T-cell (primary cell): ENCODE results near the gene GMEB2. TPM values are rescaled to one million over a fixed set of nuclear protein-coding genes. Genes with fewer than 3 reads are reported as not detected.
A peak's percentile ranks its signal among the peaks of the same experiment; 100 is the strongest.

Experiments
- ATAC-seq, 4 experiments: fragments of 200-7000 bp in 3 of 4; fragments of 150-1000 bp in 1 of 4; cut with Tn5 transposase; replicated peaks in 1 of 4; 1 replicate in 3 of 4; 2 replicates in 1 of 4; pipeline ENCODE4 v1.10.0; 2021; ENCODE audit warnings: moderate library complexity in 3 of 4, mild to moderate bottlenecking in 2 of 4, moderate number of reproducible peaks in 1 of 4
- CTCF ChIA-PET, 2 donors: fragments of 300-600 bp; sonication (Branson Sonifier 250); formaldehyde crosslinking; loops; one replicate each; lab custom pipeline; 2022; ENCODE audit warnings: antibody characterized with exemption in 2 of 2; lab: Charles Lee
- POLR2A ChIA-PET, 2 donors: fragments of 300-600 bp; sonication (Branson Sonifier 250); formaldehyde crosslinking; loops; one replicate each; lab custom pipeline; 2022; ENCODE audit warnings: antibody characterized with exemption in 2 of 2; lab: Charles Lee
- DNase-seq, 35 experiments: peaks; one replicate each; pipeline versions ENCODE4 v3.0.0 to v3.0.0-alpha.2; 2013 to 2023
- H3K27ac ChIP-seq: one replicate; pipeline ENCODE4 v1.5.1; 2013; ENCODE audit warnings: low read length
- H3K27me3 ChIP-seq, 2 experiments: replicated peaks in 1 of 2; 1 replicate in 1 of 2; 2 replicates in 1 of 2; pipeline versions ENCODE4 v1.6.1 to v1.7.0; 2013; ENCODE audit warnings: low read length in 1 of 2, mixed read lengths in 1 of 2; ENCODE audit not compliant: control insufficient read depth in 2 of 2, insufficient read depth in 2 of 2; ENCODE audit errors: extremely low read depth in 1 of 2
- H3K36me3 ChIP-seq, 2 donors: 1 replicate in 1 of 2; 2 replicates in 1 of 2; pipeline versions ENCODE4 v1.6.1 to v1.7.0; 2013; ENCODE audit warnings: low read length in 1 of 2; ENCODE audit not compliant: control insufficient read depth in 2 of 2, insufficient read depth in 1 of 2; ENCODE audit errors: extremely low read depth in 1 of 2
- H3K4me1 ChIP-seq, 2 experiments: 1 replicate in 1 of 2; 2 replicates in 1 of 2; pipeline versions ENCODE4 v1.6.1 to v1.7.0; 2013; ENCODE audit warnings: low read length in 2 of 2, mixed read lengths in 1 of 2; ENCODE audit not compliant: insufficient read depth in 2 of 2, control insufficient read depth in 1 of 2; ENCODE audit errors: extremely low read depth in 1 of 2
- H3K4me3 ChIP-seq, 2 donors: 1 replicate in 1 of 2; 2 replicates in 1 of 2; pipeline versions ENCODE4 v1.5.1 to v1.7.0; 2013; ENCODE audit warnings: mild to moderate bottlenecking in 2 of 2, low read length in 1 of 2, moderate library complexity in 1 of 2; ENCODE audit not compliant: control insufficient read depth in 1 of 2; ENCODE audit errors: extremely low read depth in 1 of 2
- H3K9me3 ChIP-seq: 2 replicates; pipeline ENCODE4 v1.7.0; 2013
- H3K27ac Mint-ChIP-seq, 2 donors: one replicate each; pipeline ENCODE4 v1.8.0; 2020 to 2021; ENCODE audit warnings: mild to moderate bottlenecking in 2 of 2, mixed read lengths in 2 of 2
- H3K27me3 Mint-ChIP-seq, 2 donors: one replicate each; pipeline ENCODE4 v1.8.0; 2021 to 2022; ENCODE audit warnings: mixed read lengths in 2 of 2
- H3K36me3 Mint-ChIP-seq: one replicate; pipeline ENCODE4 v1.8.0; 2021; ENCODE audit warnings: mixed read lengths
- H3K4me1 Mint-ChIP-seq, 3 donors: one replicate each; pipeline ENCODE4 v1.8.0; 2020 to 2022; ENCODE audit warnings: mixed read lengths in 3 of 3, mild to moderate bottlenecking in 1 of 3
- H3K4me3 Mint-ChIP-seq, 3 donors: one replicate each; pipeline ENCODE4 v1.8.0; 2020 to 2022; ENCODE audit warnings: mild to moderate bottlenecking in 3 of 3, mixed read lengths in 3 of 3, moderate library complexity in 3 of 3
- H3K9me3 Mint-ChIP-seq, 3 donors: one replicate each; pipeline ENCODE4 v1.8.0; 2020 to 2022; ENCODE audit warnings: mixed read lengths in 3 of 3
- WGBS: methylation state at CpG from one replicate; pipeline ENCODE4 v1.1.5; 2013; ENCODE audit warnings: missing lambda C conversion rate; ENCODE audit not compliant: insufficient coverage; 5-methylcytosine and 5-hydroxymethylcytosine counted together
- total RNA-seq, 35 experiments: library from RNA in 6 of 35; stranded (reverse) in 6 of 35; fragments of 120-200 nt in 1 of 35; gene quantifications; one replicate each; pipeline versions ENCODE4 v1.2.1 to v1.2.4 and lab custom pipeline; 2013 to 2026

The GMEB2 gene
- total RNA-seq, 5 donors from 2014 or later (not counting 1 experiment from before 2014, with no cell fraction given): 20.7 to 30.3 (median 29.0) TPM

GRCh38 chr20:63579017-63579694 lies 47.7 kb downstream of the GMEB2 start:
- Histone ChIP-seq H3K27me3 (peaks cover 0 to 41% of the 10 kb centered on the region in 2 experiments), H3K4me3 (no peak overlapping the region), H3K4me1 (peaks cover 0 to 20% of the 10 kb centered on the region in 2 experiments), H3K36me3 (no peaks in the 10 kb centered on the region), H3K9me3 (no peaks in the 10 kb centered on the region), H3K27ac (no peak overlapping the region)
- Mint-ChIP-seq H3K4me3 (no peak overlapping the region), H3K9me3 (no peaks in the 10 kb centered on the region), H3K27me3 (no peaks in the 10 kb centered on the region), H3K4me1 (peaks cover 7 to 8% (median 7%) of the 10 kb centered on the region in 3 donors), H3K36me3 (no peaks in the 10 kb centered on the region), H3K27ac (no peak overlapping the region)
- ATAC-seq (no peak), DNase-seq (no peak)
- CTCF ChIA-PET: no interaction called here
- WGBS: 74% methylated on average over 9 of the region's 19 CpGs
- POLR2A ChIA-PET: no interaction called here

- Histone ChIP-seq H3K27me3 (peaks cover 0 to 43% of the 10 kb centered on the region in 2 experiments), H3K4me1 (peaks cover 0 to 25% of the 10 kb centered on the region in 2 experiments), H3K9me3 (no peaks in the 10 kb centered on the region), H3K4me3 (no peak overlapping the region), H3K27ac (no peak overlapping the region), H3K36me3 (no peaks in the 10 kb centered on the region)
- DNase-seq: no peak
- H3K9me3 Mint-ChIP-seq: no peaks in the 10 kb centered on the region
- WGBS: 77% methylated on average over 15 of the region's 26 CpGs
- no peak overlapping the region for H3K27ac Mint-ChIP-seq
- H3K4me3 Mint-ChIP-seq: no peak overlapping the region
- H3K36me3 Mint-ChIP-seq: no peaks in the 10 kb centered on the region
- POLR2A ChIA-PET: no interaction called here
- peaks cover 7 to 8% (median 7%) of the 10 kb centered on the region in 3 donors for H3K4me1 Mint-ChIP-seq
- no peak for ATAC-seq
- H3K27me3 Mint-ChIP-seq: no peaks in the 10 kb centered on the region
- CTCF ChIA-PET: interaction anchor here in 1 of 2 donors (0.6 kb wide), 1 partner anchor 36 kb away, joined by 4 read pairs; no protein-coding TSS in a partner anchor
Measured at GRCh38 chr20:63578224-63579016, 48.5 kb downstream of the GMEB2 start.

- Histone ChIP-seq H3K27me3 (peaks cover 0 to 51% of the 10 kb centered on the region in 2 experiments), H3K4me1 (peaks cover 0 to 35% of the 10 kb centered on the region in 2 experiments), H3K9me3 (no peaks in the 10 kb centered on the region), H3K4me3 (no peak overlapping the region), H3K27ac (no peak overlapping the region), H3K36me3 (peaks cover 2 to 3% of the 10 kb centered on the region in 2 donors)
- ChIA-PET POLR2A (interaction anchor here in 1 of 2 donors (0.6 kb wide), 1 partner anchor 467 kb away, joined by 3 read pairs; no protein-coding TSS in a partner anchor), CTCF (interaction anchor here in 1 of 2 donors (0.6 kb wide), 1 partner anchor 64 kb away, joined by 3 read pairs; no protein-coding TSS in a partner anchor)
- DNase-seq: no peak
- H3K27ac Mint-ChIP-seq: no peak overlapping the region
- H3K9me3 Mint-ChIP-seq: no peaks in the 10 kb centered on the region
- no peaks in the 10 kb centered on the region for H3K27me3 Mint-ChIP-seq
- no peaks in the 10 kb centered on the region for H3K36me3 Mint-ChIP-seq
- H3K4me3 Mint-ChIP-seq: no peak overlapping the region
- peaks cover 7 to 8% (median 7%) of the 10 kb centered on the region in 3 donors for H3K4me1 Mint-ChIP-seq
- ATAC-seq: no peak
- WGBS: 82% methylated on average over 14 of the region's 19 CpGs
Measured at GRCh38 chr20:63577317-63577894, 49.5 kb downstream of the GMEB2 start.

- Histone ChIP-seq H3K4me1 (peaks cover 0 to 43% of the 10 kb centered on the region in 2 experiments), H3K36me3 (peaks cover 2 to 11% of the 10 kb centered on the region in 2 donors), H3K4me3 (no peak overlapping the region), H3K27me3 (peaks cover 0 to 53% of the 10 kb centered on the region in 2 experiments), H3K27ac (no peak overlapping the region), H3K9me3 (no peaks in the 10 kb centered on the region)
- ChIA-PET CTCF (interaction anchor here in 1 of 2 donors (0.7 to 1.0 kb wide), 2 partner anchors 65 to 136 kb away, joined by 3 read pairs; no protein-coding TSS in a partner anchor), POLR2A (no interaction called here)
- Mint-ChIP-seq H3K9me3 (no peaks in the 10 kb centered on the region), H3K27me3 (no peaks in the 10 kb centered on the region), H3K27ac (no peak overlapping the region), H3K4me1 (peaks cover 7 to 8% (median 7%) of the 10 kb centered on the region in 3 donors), H3K36me3 (no peaks in the 10 kb centered on the region), H3K4me3 (peak overlapping the region in 1 of 3 donors; percentile 24)
- 85% methylated on average over 2 of the region's 7 CpGs for WGBS
- DNase-seq (no peak), ATAC-seq (no peak)
Measured at GRCh38 chr20:63576311-63576710, 50.6 kb downstream of the GMEB2 start.

GRCh38 chr20:63574829-63575743 lies 51.8 kb downstream of the GMEB2 start:
- Histone ChIP-seq H3K9me3 (no peaks in the 10 kb centered on the region), H3K27me3 (peaks cover 0 to 49% of the 10 kb centered on the region in 2 experiments), H3K4me3 (no peak overlapping the region), H3K27ac (no peak overlapping the region), H3K36me3 (peaks cover 2 to 11% of the 10 kb centered on the region in 2 donors), H3K4me1 (peaks cover 0 to 36% of the 10 kb centered on the region in 2 experiments)
- ATAC-seq (no peak), DNase-seq (no peak)
- POLR2A ChIA-PET: interaction anchor here in 1 of 2 donors (0.6 kb wide), 1 partner anchor 405 kb away, joined by 4 read pairs; no protein-coding TSS in a partner anchor
- Mint-ChIP-seq H3K36me3 (no peaks in the 10 kb centered on the region), H3K9me3 (no peaks in the 10 kb centered on the region), H3K4me1 (peaks cover 0 to 1% (median under 1%) of the 10 kb centered on the region in 3 donors), H3K27me3 (no peaks in the 10 kb centered on the region), H3K4me3 (peak overlapping the region; percentile 47 to 79 (median 72)), H3K27ac (peak overlapping the region in 1 of 2 donors; percentile 28)
- WGBS: 81% methylated on average over 12 of the region's 28 CpGs
- CTCF ChIA-PET: interaction anchor here in 1 of 2 donors (1.2 kb wide), 1 partner anchor 38 kb away, joined by 7 read pairs; the partner anchor contains the start of gene PTK6
